Measurements from ENCODE around the gene PURB. TPM values are rescaled to one million over a fixed set of nuclear protein-coding genes. Genes with fewer than 3 reads are reported as not detected.

Gene PURB
- total and polyA plus RNA-seq, 9 of the 15 experiments (the other 6 are each of a cell fraction or from before 2014, with no cell fraction given) = 1.6 to 14.1 (median 8.8) TPM

- TF ChIP-seq, protein P1, sequence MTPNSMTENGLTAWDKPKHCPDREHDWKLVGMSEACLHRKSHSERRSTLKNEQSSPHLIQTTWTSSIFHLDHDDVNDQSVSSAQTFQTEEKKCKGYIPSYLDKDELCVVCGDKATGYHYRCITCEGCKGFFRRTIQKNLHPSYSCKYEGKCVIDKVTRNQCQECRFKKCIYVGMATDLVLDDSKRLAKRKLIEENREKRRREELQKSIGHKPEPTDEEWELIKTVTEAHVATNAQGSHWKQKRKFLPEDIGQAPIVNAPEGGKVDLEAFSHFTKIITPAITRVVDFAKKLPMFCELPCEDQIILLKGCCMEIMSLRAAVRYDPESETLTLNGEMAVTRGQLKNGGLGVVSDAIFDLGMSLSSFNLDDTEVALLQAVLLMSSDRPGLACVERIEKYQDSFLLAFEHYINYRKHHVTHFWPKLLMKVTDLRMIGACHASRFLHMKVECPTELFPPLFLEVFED (CRISPR knock-in tag; conservative IDR thresholded peaks at IDR 0.05) = no peak
- TF ChIP-seq ZC3H4 (CRISPR knock-in tag; IDR thresholded peaks at IDR 0.05; ENCODE audit: borderline replicate concordance) (no peak), ZNF695 (CRISPR knock-in tag; IDR thresholded peaks at IDR 0.05) (no peak), MTF1 (CRISPR knock-in tag; IDR thresholded peaks at IDR 0.05; ENCODE audit: borderline replicate concordance) (no peak), ZNF224 (CRISPR knock-in tag; IDR thresholded peaks at IDR 0.05) (no peak), ZNF75A (CRISPR knock-in tag; IDR thresholded peaks at IDR 0.05) (no peak), TEAD4 (IDR thresholded peaks at IDR 0.05; ENCODE audit: low read length) (no peak), TEAD4 (CRISPR knock-in tag; IDR thresholded peaks at IDR 0.05; ENCODE audit: borderline replicate concordance) (no peak), PHF20 (IDR thresholded peaks at IDR 0.05; ENCODE audit: partially characterized antibody) (no peak), SOX6 (IDR thresholded peaks at IDR 0.05) (0 out of 2 replicates have a peak, but pooled peaks have one; percentile 11), TFE3 (CRISPR knock-in tag; IDR thresholded peaks at IDR 0.05) (no peak), ETV1 (tag; conservative IDR thresholded peaks at IDR 0.05; ENCODE audit: low read depth) (0 out of 2 replicates have a peak, but pooled peaks have one; percentile 29), LCOR (CRISPR knock-in tag; IDR thresholded peaks at IDR 0.05) (no peak), XRCC4 (IDR thresholded peaks at IDR 0.05; ENCODE audit: extremely low read depth, insufficient read depth, insufficient read length) (no peak), ZNF12 (CRISPR knock-in tag; IDR thresholded peaks at IDR 0.05) (no peak), ZNF764 (CRISPR knock-in tag; IDR thresholded peaks at IDR 0.05; ENCODE audit: low read depth) (no peak), HIVEP1 (CRISPR knock-in tag; IDR thresholded peaks at IDR 0.05) (no peak)
- TF ChIP-seq, protein P2, sequence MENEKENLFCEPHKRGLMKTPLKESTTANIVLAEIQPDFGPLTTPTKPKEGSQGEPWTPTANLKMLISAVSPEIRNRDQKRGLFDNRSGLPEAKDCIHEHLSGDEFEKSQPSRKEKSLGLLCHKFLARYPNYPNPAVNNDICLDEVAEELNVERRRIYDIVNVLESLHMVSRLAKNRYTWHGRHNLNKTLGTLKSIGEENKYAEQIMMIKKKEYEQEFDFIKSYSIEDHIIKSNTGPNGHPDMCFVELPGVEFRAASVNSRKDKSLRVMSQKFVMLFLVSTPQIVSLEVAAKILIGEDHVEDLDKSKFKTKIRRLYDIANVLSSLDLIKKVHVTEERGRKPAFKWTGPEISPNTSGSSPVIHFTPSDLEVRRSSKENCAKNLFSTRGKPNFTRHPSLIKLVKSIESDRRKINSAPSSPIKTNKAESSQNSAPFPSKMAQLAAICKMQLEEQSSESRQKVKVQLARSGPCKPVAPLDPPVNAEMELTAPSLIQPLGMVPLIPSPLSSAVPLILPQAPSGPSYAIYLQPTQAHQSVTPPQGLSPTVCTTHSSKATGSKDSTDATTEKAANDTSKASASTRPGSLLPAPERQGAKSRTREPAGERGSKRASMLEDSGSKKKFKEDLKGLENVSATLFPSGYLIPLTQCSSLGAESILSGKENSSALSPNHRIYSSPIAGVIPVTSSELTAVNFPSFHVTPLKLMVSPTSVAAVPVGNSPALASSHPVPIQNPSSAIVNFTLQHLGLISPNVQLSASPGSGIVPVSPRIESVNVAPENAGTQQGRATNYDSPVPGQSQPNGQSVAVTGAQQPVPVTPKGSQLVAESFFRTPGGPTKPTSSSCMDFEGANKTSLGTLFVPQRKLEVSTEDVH (IDR thresholded peaks at IDR 0.05; ENCODE audit: low read depth, partially characterized antibody) = no peak
- TF ChIP-seq, protein P3, sequence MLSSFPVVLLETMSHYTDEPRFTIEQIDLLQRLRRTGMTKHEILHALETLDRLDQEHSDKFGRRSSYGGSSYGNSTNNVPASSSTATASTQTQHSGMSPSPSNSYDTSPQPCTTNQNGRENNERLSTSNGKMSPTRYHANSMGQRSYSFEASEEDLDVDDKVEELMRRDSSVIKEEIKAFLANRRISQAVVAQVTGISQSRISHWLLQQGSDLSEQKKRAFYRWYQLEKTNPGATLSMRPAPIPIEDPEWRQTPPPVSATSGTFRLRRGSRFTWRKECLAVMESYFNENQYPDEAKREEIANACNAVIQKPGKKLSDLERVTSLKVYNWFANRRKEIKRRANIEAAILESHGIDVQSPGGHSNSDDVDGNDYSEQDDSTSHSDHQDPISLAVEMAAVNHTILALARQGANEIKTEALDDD (IDR thresholded peaks at IDR 0.05) = 0 out of 2 replicates have a peak, but pooled peaks have one; percentile 25
- TF ChIP-seq, protein P4, sequence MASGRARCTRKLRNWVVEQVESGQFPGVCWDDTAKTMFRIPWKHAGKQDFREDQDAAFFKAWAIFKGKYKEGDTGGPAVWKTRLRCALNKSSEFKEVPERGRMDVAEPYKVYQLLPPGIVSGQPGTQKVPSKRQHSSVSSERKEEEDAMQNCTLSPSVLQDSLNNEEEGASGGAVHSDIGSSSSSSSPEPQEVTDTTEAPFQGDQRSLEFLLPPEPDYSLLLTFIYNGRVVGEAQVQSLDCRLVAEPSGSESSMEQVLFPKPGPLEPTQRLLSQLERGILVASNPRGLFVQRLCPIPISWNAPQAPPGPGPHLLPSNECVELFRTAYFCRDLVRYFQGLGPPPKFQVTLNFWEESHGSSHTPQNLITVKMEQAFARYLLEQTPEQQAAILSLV (tag; IDR thresholded peaks at IDR 0.05) = no peak
Observed at GRCh38 chr7:44880317-44881018, 4.9 kb downstream of the PURB start (continued).

Data from K562 (cell line).